Stimulated activated CD4-positive, alpha-beta T cell treated with anti-CD3 and anti-CD28 coated beads, Interleukin-2, amount 100 ng/mL, for 48 hours (primary cell): ENCODE measurements around the gene ADARB2.
"Not testable (repeated sequence)": the region's sequence is repeated elsewhere in the genome, so short reads cannot be mapped to it uniquely, and the experiment has no call there.

Source experiments
- DNase-seq, 2 donors: peaks; one replicate each; pipeline ENCODE4 v3.0.0-alpha.2; 2020

Gene ADARB2

GRCh38 chr10:1538531-1539061 lies 198.7 kb downstream of the ADARB2 start:
- no peak for DNase-seq

- no peak for DNase-seq
These were observed 199.2 kb downstream of the ADARB2 start for GRCh38 chr10:1538121-1538520.

GRCh38 chr10:1537449-1537848 lies 199.9 kb downstream of the ADARB2 start:
- DNase-seq = not testable (repeated sequence)

GRCh38 chr10:1536341-1536740 lies 201.0 kb downstream of the ADARB2 start:
- DNase-seq = no peak

- DNase-seq = no peak
These were observed 201.9 kb downstream of the ADARB2 start for GRCh38 chr10:1535301-1535965.

- DNase-seq = no peak
These were observed 202.5 kb downstream of the ADARB2 start for GRCh38 chr10:1534820-1535219.

GRCh38 chr10:1532636-1533035 lies 204.7 kb downstream of the ADARB2 start:
- no peak for DNase-seq

GRCh38 chr10:1531883-1532597 lies 205.3 kb downstream of the ADARB2 start:
- no peak for DNase-seq

GRCh38 chr10:1530871-1531517 lies 206.3 kb downstream of the ADARB2 start:
- DNase-seq = no peak

- no peak for DNase-seq
These were observed 207.4 kb downstream of the ADARB2 start for GRCh38 chr10:1529806-1530413.

GRCh38 chr10:1527951-1528350 lies 209.4 kb downstream of the ADARB2 start:
- no peak for DNase-seq

GRCh38 chr10:1526436-1527055 lies 210.8 kb downstream of the ADARB2 start:
- no peak for DNase-seq

- no peak for DNase-seq
These were observed 211.8 kb downstream of the ADARB2 start for GRCh38 chr10:1525354-1526162.

- no peak for DNase-seq
These were observed 212.8 kb downstream of the ADARB2 start for GRCh38 chr10:1524540-1524939.

- no peak for DNase-seq
These were observed 214.1 kb downstream of the ADARB2 start for GRCh38 chr10:1523221-1523620.

GRCh38 chr10:1522237-1522636 lies 215.1 kb downstream of the ADARB2 start:
- no peak for DNase-seq

- DNase-seq = no peak
These were observed 215.6 kb downstream of the ADARB2 start for GRCh38 chr10:1521741-1522140.

GRCh38 chr10:1520909-1521565 lies 216.3 kb downstream of the ADARB2 start:
- no peak for DNase-seq

GRCh38 chr10:1519391-1519790 lies 217.9 kb downstream of the ADARB2 start:
- no peak for DNase-seq

- no peak for DNase-seq
These were observed 219.6 kb downstream of the ADARB2 start for GRCh38 chr10:1517684-1518083.

GRCh38 chr10:1516492-1517165 lies 220.7 kb downstream of the ADARB2 start:
- DNase-seq = no peak
